Esophagus squamous epithelium (tissue), 4 donors: Measurements from ENCODE around the gene EBF4.

Source experiments
- POLR2A ChIP-seq, 4 donors: fragments of 450-650 bp; IDR thresholded peaks; one replicate each; pipeline ENCODE4 v1.6.1; 2017; ENCODE audit warnings: antibody characterized with exemption in 4 of 4, mild to moderate bottlenecking in 4 of 4, moderate library complexity in 3 of 4
- TF ChIP-seq, protein P1 (sequence below), 6 experiments: fragments of 450-650 bp in 4 of 6; fragments of 200-600 bp in 2 of 6; sonication (generic) in 2 of 6; IDR thresholded peaks; one replicate each; pipeline ENCODE4 v1.5.1; 2016 to 2019; ENCODE audit warnings: antibody characterized with exemption in 6 of 6, mild to moderate bottlenecking in 4 of 6, moderate library complexity in 4 of 6

DNA sequence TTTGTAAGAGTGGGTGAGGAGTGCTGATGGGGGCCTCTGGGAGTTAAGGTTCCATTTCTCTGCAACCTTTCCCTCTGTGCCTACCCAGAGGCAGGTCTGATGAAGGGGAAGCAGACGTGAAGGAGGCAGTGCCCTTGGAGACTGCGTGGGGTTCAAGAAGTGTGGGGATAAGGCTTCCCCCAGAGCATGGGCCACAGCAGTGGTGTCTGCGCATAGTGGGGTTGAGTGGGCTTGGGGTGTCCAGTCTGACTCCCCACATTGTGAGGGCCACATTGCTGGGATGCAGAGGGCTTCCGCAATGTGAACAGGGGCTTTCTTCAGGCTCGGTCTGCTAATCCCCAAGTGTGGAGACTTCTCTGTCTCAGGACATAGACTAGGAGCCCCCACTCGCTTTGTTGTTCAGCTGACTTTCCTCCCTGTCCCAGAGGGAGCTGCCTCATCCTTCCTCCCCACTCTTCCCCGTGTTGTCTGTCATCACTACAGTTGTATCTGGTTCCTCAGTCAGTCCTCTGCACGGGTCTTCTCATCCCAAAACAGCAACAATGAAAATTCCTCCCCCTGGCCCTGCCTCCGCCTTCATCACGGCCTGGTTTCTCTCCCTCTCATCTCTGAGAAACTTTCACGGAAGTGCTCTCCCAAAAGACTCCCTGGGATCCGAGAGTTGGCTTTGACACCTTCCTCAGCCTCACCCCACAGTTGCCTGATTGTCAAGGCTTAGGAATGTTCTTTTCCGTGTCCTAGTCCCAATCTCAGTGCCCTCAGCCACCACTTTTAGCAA, 2.8 kb downstream of the EBF4 start:
- no peak for TF ChIP-seq POLR2A (IDR thresholded peaks at IDR 0.05)
- TF ChIP-seq, protein P1, sequence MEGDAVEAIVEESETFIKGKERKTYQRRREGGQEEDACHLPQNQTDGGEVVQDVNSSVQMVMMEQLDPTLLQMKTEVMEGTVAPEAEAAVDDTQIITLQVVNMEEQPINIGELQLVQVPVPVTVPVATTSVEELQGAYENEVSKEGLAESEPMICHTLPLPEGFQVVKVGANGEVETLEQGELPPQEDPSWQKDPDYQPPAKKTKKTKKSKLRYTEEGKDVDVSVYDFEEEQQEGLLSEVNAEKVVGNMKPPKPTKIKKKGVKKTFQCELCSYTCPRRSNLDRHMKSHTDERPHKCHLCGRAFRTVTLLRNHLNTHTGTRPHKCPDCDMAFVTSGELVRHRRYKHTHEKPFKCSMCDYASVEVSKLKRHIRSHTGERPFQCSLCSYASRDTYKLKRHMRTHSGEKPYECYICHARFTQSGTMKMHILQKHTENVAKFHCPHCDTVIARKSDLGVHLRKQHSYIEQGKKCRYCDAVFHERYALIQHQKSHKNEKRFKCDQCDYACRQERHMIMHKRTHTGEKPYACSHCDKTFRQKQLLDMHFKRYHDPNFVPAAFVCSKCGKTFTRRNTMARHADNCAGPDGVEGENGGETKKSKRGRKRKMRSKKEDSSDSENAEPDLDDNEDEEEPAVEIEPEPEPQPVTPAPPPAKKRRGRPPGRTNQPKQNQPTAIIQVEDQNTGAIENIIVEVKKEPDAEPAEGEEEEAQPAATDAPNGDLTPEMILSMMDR (IDR thresholded peaks at IDR 0.05): no peak
